SK-N-SH treated with all-trans-retinoic acid at 6 μM for 48 hours (cell line): ENCODE measurements around the gene HDGF.

Source experiments
- ATAC-seq: fragments of 200-7000 bp; cut with Tn5 transposase; 3 replicates; pipeline ENCODE4 v1.9.1; 2020; ENCODE audit warnings: mild to moderate bottlenecking, moderate library complexity
- CSDC2 ChIP-seq: fragments of 250-450 bp; sonication (Bioruptor Pico); IDR thresholded peaks from 2 replicates; pipeline ENCODE4 v1.5.0; 2020; ENCODE audit warnings: mild to moderate bottlenecking, moderate library complexity
- OSR1 ChIP-seq: fragments of 250-450 bp; sonication (Bioruptor Pico); IDR thresholded peaks from 2 replicates; pipeline ENCODE4 v1.8.0; 2022; ENCODE audit warnings: moderate library complexity, mild to moderate bottlenecking, inconsistent platforms
- PPARA ChIP-seq: fragments of 250-450 bp; sonication (Bioruptor Pico); IDR thresholded peaks from 2 replicates; pipeline ENCODE4 v1.5.0; 2020; ENCODE audit warnings: mild to moderate bottlenecking, borderline replicate concordance
- TCF4 ChIP-seq: fragments of 250-450 bp; sonication (Bioruptor Pico); IDR thresholded peaks from 2 replicates; pipeline ENCODE4 v1.8.0; 2021; ENCODE audit warnings: mild to moderate bottlenecking, moderate library complexity, borderline replicate concordance
- ZNF565 ChIP-seq: fragments of 450-650 bp; formaldehyde crosslinking; conservative IDR thresholded peaks from 2 replicates; pipeline ENCODE4 v1.5.0; 2020; ENCODE audit warnings: low read depth, mild to moderate bottlenecking, moderate library complexity
- ZNF8 ChIP-seq: fragments of 450-650 bp; formaldehyde crosslinking; IDR thresholded peaks from 2 replicates; pipeline ENCODE4 v1.5.0; 2020; ENCODE audit warnings: mild to moderate bottlenecking, moderate library complexity

HDGF gene

GRCh38 chr1:156692441-156692924, 59.0 kb downstream of the HDGF start:
- 0 out of 2 replicates have a peak, but pooled peaks have one; percentile 6 for TF ChIP-seq ZNF565 (CRISPR knock-in tag)
- no peak for TF ChIP-seq OSR1 (CRISPR knock-in tag)
- no peak for TF ChIP-seq CSDC2
- peak; percentile 31; the same call in 1 of the 2 replicates for TF ChIP-seq TCF4 (CRISPR knock-in tag)
- TF ChIP-seq PPARA (CRISPR knock-in tag): no peak
- no peak for TF ChIP-seq ZNF8 (CRISPR knock-in tag)
- ATAC-seq: no peak; the same call in 2 of the 3 replicates
